Measurements from ENCODE around the gene DSC3.

DSC3 gene

DNA sequence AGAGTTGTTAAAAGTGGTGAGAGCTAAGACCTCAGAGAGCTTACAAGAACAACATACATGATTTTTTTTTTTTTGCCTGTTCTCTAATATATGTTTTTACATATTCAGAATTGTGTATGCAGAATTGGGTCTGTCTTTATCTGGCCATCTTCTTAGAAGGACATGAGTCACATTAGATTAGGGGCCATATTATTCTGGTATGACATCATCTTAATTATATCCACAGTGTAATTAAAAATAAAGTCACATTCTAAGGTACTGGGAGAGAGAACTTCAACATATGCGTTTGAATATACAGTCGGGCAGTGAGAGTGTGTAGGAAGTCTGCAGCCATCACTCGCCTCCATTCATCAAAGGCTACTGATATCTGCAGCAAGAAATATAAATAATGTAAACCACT is 88.3 kb downstream of the DSC3 start:
- H3K4me1 ChIP-seq (ENCODE audit: insufficient read depth, insufficient read length): no peaks in the 10 kb centered on the region
- H3K9ac ChIP-seq (ENCODE audit: insufficient read length, low read depth): no peak overlapping the region
- no peak for DNase-seq (ENCODE audit: low read depth, low spot score)
- H3K4me3 ChIP-seq (ENCODE audit: insufficient read length, low read depth): no peak overlapping the region
- no peaks in the 10 kb centered on the region for H3K9me3 ChIP-seq (ENCODE audit: insufficient read depth, low read length)
- no peaks in the 10 kb centered on the region for H3K27me3 ChIP-seq (ENCODE audit: insufficient read depth, insufficient read length)
- TF ChIP-seq SUZ12 (IDR thresholded peaks at IDR 0.05; ENCODE audit: extremely low read depth, insufficient read depth, insufficient read length) (no peak), YY1 (IDR thresholded peaks at IDR 0.05; ENCODE audit: insufficient read depth, insufficient read length) (no peak), ZNF274 (IDR thresholded peaks at IDR 0.05; ENCODE audit: low read depth, low read length) (no peak)
- no peaks in the 10 kb centered on the region for H3K36me3 ChIP-seq (ENCODE audit: insufficient read depth, insufficient read length, low read length)

DNA sequence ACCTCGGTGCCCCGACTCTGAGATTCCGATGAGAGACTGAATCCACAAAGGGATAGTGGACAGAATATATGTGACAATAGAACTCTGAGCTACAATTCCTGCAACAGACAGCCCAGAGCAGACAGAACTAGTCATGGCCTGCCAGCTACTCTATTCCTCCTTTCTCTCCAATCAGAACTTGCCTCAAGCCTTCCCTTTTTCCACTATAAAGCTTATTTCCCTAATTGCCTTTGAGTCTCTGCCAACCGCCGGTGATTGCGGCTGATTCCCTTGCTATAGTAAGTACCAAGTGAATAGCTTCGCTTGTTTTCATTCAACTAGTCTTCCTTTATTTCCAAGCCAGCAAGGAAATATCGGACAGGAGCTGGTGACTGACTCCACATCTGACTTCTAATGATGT is 96.8 kb downstream of the DSC3 start:
- no peaks in the 10 kb centered on the region for H3K36me3 ChIP-seq (ENCODE audit: insufficient read depth, insufficient read length, low read length)
- no peaks in the 10 kb centered on the region for H3K27me3 ChIP-seq (ENCODE audit: insufficient read depth, insufficient read length)
- no peak for TF ChIP-seq ZNF274 (IDR thresholded peaks at IDR 0.05; ENCODE audit: low read depth, low read length)
- TF ChIP-seq SUZ12 (IDR thresholded peaks at IDR 0.05; ENCODE audit: extremely low read depth, insufficient read depth, insufficient read length): no peak
- no peak for TF ChIP-seq YY1 (IDR thresholded peaks at IDR 0.05; ENCODE audit: insufficient read depth, insufficient read length)
- peaks cover 11% of the 10 kb centered on the region; the same call in 1 of the 2 replicates for H3K9me3 ChIP-seq (ENCODE audit: insufficient read depth, low read length)
- H3K4me3 ChIP-seq (ENCODE audit: insufficient read length, low read depth): no peak overlapping the region
- no peaks in the 10 kb centered on the region for H3K4me1 ChIP-seq (ENCODE audit: insufficient read depth, insufficient read length)
- DNase-seq (ENCODE audit: low read depth, low spot score): no peak
- no peak overlapping the region for H3K9ac ChIP-seq (ENCODE audit: insufficient read length, low read depth)

GRCh38 chr18:30944773-30945417 is 97.6 kb downstream of the DSC3 start:
- H3K27me3 ChIP-seq (ENCODE audit: insufficient read depth, insufficient read length): no peaks in the 10 kb centered on the region
- DNase-seq (ENCODE audit: low read depth, low spot score): no peak
- no peak overlapping the region for H3K9ac ChIP-seq (ENCODE audit: insufficient read length, low read depth)
- H3K36me3 ChIP-seq (ENCODE audit: insufficient read depth, insufficient read length, low read length): no peaks in the 10 kb centered on the region
- H3K9me3 ChIP-seq (ENCODE audit: insufficient read depth, low read length): peaks cover 11% of the 10 kb centered on the region; the same call in 1 of the 2 replicates
- no peak overlapping the region for H3K4me3 ChIP-seq (ENCODE audit: insufficient read length, low read depth)
- TF ChIP-seq SUZ12 (IDR thresholded peaks at IDR 0.05; ENCODE audit: extremely low read depth, insufficient read depth, insufficient read length) (no peak), YY1 (IDR thresholded peaks at IDR 0.05; ENCODE audit: insufficient read depth, insufficient read length) (no peak), ZNF274 (IDR thresholded peaks at IDR 0.05; ENCODE audit: low read depth, low read length) (no peak)
- H3K4me1 ChIP-seq (ENCODE audit: insufficient read depth, insufficient read length): no peaks in the 10 kb centered on the region

DNA sequence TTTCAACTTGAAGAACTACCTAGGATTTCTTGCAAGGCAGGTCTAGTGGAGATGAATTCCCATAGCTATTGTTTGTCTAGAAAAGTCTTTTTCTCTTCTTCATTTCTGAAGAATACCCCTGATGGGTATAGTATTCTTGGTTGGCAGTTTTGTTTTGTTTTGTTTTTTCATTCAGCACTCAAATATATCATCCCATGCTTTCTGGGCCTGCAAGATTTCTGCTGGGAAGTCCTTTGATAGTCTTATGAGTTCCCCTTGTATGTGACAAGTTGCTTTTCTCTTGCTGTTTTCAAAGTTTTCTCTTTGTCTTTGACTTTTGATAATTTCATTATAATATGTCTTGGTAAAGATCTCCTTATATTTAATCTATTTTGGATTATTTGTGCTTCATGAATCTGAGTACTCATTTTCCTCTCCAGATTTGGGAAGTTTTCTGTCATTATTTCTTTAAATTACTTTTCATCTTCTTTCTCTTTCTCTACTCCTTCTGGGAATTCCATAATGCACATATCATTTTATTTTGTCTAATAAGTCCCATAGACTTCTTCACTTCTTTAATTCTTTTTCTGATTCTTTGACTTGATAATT is 101.5 kb downstream of the DSC3 start:
- Histone ChIP-seq H3K36me3 (ENCODE audit: insufficient read depth, insufficient read length, low read length) (no peaks in the 10 kb centered on the region), H3K9ac (ENCODE audit: insufficient read length, low read depth) (no peak overlapping the region), H3K4me1 (ENCODE audit: insufficient read depth, insufficient read length) (no peaks in the 10 kb centered on the region), H3K27me3 (ENCODE audit: insufficient read depth, insufficient read length) (no peaks in the 10 kb centered on the region), H3K9me3 (ENCODE audit: insufficient read depth, low read length) (peaks cover 11% of the 10 kb centered on the region; the same call in 1 of the 2 replicates), H3K4me3 (ENCODE audit: insufficient read length, low read depth) (no peak overlapping the region)
- no peak for TF ChIP-seq YY1 (IDR thresholded peaks at IDR 0.05; ENCODE audit: insufficient read depth, insufficient read length)
- no peak for TF ChIP-seq ZNF274 (IDR thresholded peaks at IDR 0.05; ENCODE audit: low read depth, low read length)
- DNase-seq (ENCODE audit: low read depth, low spot score): no peak

Data from NT2/D1 (cell line).